GM18873 (cell line): ENCODE data around the gene KRTAP19-1.

Source experiments
- ATAC-seq: cut with Tn5 transposase; IDR thresholded peaks from one replicate; pipeline ENCODE4 v1.9.1; 2021; ENCODE audit warnings: mild to moderate bottlenecking, moderate library complexity, moderate number of reproducible peaks; ENCODE audit not compliant: unreplicated experiment, low FRiP score

KRTAP19-1 gene

GRCh38 chr21:30434033-30434631, 46.0 kb downstream of the KRTAP19-1 start:
- ATAC-seq, result no peak

GRCh38 chr21:30430170-30430655, 50.0 kb downstream of the KRTAP19-1 start, which contains the start of gene KRTAP13-4:
Gene KRTAP13-4, plus strand, starts transcription at chr21:30430220. Its CDS starts 56 bp downstream, at chr21:30430276.
- ATAC-seq, result no peak
